Activated naive CD8-positive, alpha-beta T cell treated with anti-CD3 and anti-CD28 coated beads, Interleukin-2, amount 10 ng/mL, durations not matched to agents 7 days and 5 days (primary cell): Measurements from ENCODE around the gene PNMT. TPM values are rescaled to one million over a fixed set of nuclear protein-coding genes. Genes with fewer than 3 reads are reported as not detected.
A peak's percentile ranks its signal among the peaks of the same experiment; 100 is the strongest.

Source experiments
- ATAC-seq: fragments of 150-1000 bp; cut with Tn5 transposase; one replicate; pipeline ENCODE4 v1.10.0; 2021; ENCODE audit warnings: low read depth, moderate library complexity
- POLR2A ChIA-PET: fragments of 350-600 bp; sonication (Branson Sonifier 250); formaldehyde crosslinking; loops from one replicate; lab custom pipeline; 2021; ENCODE audit warnings: antibody characterized with exemption; lab: Charles Lee
- DNase-seq: peaks from one replicate; pipeline ENCODE4 v3.0.0; 2021
- H3K27ac Mint-ChIP-seq: one replicate; pipeline ENCODE4 v1.8.0; 2022; ENCODE audit warnings: mild to moderate bottlenecking, mixed read lengths
- H3K27me3 Mint-ChIP-seq: one replicate; pipeline ENCODE4 v1.8.0; 2022; ENCODE audit warnings: mild to moderate bottlenecking, moderate library complexity, mixed read lengths
- H3K36me3 Mint-ChIP-seq: one replicate; pipeline ENCODE4 v1.8.0; 2021; ENCODE audit warnings: mild to moderate bottlenecking, mixed read lengths
- H3K4me1 Mint-ChIP-seq: one replicate; pipeline ENCODE4 v1.8.0; 2021; ENCODE audit warnings: mixed read lengths
- H3K4me3 Mint-ChIP-seq: one replicate; pipeline ENCODE4 v1.8.0; 2022; ENCODE audit warnings: mild to moderate bottlenecking, moderate library complexity, mixed read lengths
- H3K9me3 Mint-ChIP-seq: one replicate; pipeline ENCODE4 v1.8.0; 2021; ENCODE audit warnings: mixed read lengths
- total RNA-seq, 2 experiments: library from RNA; stranded (reverse); gene quantifications; one replicate each; pipeline ENCODE4 v1.2.3, GENCODE V29; 2021

The PNMT gene
- total RNA-seq, 2 experiments from 2014 or later = not detected

GRCh38 chr17:39652587-39653315 is 15.5 kb upstream of the PNMT start:
- H3K4me3 Mint-ChIP-seq = no peak overlapping the region
- POLR2A ChIA-PET = no interaction called here
- no peak for ATAC-seq

DNA sequence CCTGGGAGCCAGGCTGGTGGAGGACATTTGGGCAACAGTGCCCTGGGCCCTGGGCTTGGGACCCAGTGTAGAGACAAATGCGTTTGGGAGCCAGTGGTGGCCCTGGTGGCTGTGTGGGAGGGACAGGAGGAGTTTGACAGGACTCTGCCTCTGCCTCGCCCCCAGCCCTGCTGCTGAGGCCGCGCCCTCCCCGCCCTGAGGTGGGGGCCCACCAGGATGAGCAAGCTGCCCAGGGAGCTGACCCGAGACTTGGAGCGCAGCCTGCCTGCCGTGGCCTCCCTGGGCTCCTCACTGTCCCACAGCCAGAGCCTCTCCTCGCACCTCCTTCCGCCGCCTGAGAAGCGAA is 15.0 kb upstream of the PNMT start:
- Mint-ChIP-seq H3K4me1 (peaks cover 23% of the 10 kb centered on the region), H3K27ac (no peak overlapping the region), H3K36me3 (peaks cover 6% of the 10 kb centered on the region), H3K4me3 (no peak overlapping the region), H3K9me3 (no peaks in the 10 kb centered on the region), H3K27me3 (no peaks in the 10 kb centered on the region)
- no peak for DNase-seq
- ATAC-seq = no peak
- POLR2A ChIA-PET = interaction anchor here (0.5 to 1.3 kb wide), 5 partner anchors 10 to 90 kb away, joined by 3 to 11 read pairs (median 4); partner anchors contain the start of genes MIEN1 and STARD3

More at GRCh38 chr17:39652587-39653315, 15.5 kb upstream of the PNMT start:
- Mint-ChIP-seq H3K4me1 (peaks cover 21% of the 10 kb centered on the region), H3K27ac (peak overlapping the region; percentile 68), H3K9me3 (no peaks in the 10 kb centered on the region), H3K36me3 (peaks cover 6% of the 10 kb centered on the region), H3K27me3 (no peaks in the 10 kb centered on the region)
- DNase-seq = no peak

- POLR2A ChIA-PET = interaction anchor here (0.5 to 1.3 kb wide), 6 partner anchors 10 to 90 kb away, joined by 3 to 11 read pairs (median 4); partner anchors contain the start of genes MIEN1 and STARD3
- Mint-ChIP-seq H3K9me3 (no peaks in the 10 kb centered on the region), H3K27me3 (no peaks in the 10 kb centered on the region), H3K27ac (no peak overlapping the region), H3K4me1 (peaks cover 23% of the 10 kb centered on the region), H3K36me3 (peaks cover 5% of the 10 kb centered on the region), H3K4me3 (no peak overlapping the region)
- ATAC-seq (peak; percentile 73), DNase-seq (peak; percentile 82)
Measured at GRCh38 chr17:39653662-39654331, 14.5 kb upstream of the PNMT start.

DNA sequence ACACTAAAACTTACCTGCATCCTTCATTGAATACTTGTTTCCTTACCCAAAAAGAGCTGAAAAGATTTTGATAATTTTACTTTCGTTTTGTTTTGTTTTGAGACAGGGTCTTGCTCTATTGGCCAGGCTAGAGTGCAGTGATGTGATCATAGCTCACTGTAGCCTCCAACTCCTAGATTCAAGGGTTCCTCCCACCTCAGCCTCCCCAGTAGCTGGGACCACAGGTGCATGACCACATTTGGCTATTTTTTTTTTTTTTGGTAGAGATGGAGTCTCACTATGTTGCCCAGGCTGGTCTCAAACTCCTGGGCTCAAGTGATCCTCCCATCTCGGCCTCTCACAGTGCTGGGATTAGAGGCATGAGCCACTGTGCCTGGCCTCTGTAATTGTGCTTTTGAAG is 13.1 kb upstream of the PNMT start:
- H3K9me3 Mint-ChIP-seq = no peaks in the 10 kb centered on the region
- H3K27ac Mint-ChIP-seq = no peak overlapping the region
- peaks cover 26% of the 10 kb centered on the region for H3K4me1 Mint-ChIP-seq
- ATAC-seq (no peak), DNase-seq (no peak)
- H3K36me3 Mint-ChIP-seq = peaks cover 5% of the 10 kb centered on the region
- H3K4me3 Mint-ChIP-seq = no peak overlapping the region
- H3K27me3 Mint-ChIP-seq = no peaks in the 10 kb centered on the region
- POLR2A ChIA-PET = interaction anchor here (0.5 to 1.3 kb wide), 4 partner anchors 21 to 872 kb away, joined by 3 to 6 read pairs (median 5); no protein-coding TSS in a partner anchor

DNA sequence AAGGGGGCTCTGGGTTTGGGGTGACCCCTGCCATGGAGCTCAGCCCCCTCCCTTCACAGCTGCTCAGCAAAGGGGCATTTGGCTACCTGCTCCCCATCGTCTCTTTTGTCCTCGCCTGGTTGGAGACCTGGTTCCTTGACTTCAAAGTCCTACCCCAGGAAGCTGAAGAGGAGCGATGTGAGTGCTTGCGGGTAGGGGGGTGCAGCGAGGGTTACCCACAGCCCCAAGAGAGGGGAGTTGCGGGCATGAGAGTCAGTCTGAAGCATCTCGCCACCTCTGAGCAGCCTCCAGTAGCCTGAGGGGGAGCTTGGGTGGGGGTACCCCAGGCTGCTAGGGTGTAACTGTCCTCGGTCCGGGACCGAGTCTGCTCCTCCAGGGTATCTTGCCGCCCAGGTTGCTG is 9.9 kb upstream of the PNMT start:
- no peak for DNase-seq
- Mint-ChIP-seq H3K4me1 (peaks cover 20% of the 10 kb centered on the region), H3K9me3 (no peaks in the 10 kb centered on the region), H3K27me3 (no peaks in the 10 kb centered on the region), H3K4me3 (no peak overlapping the region), H3K27ac (no peak overlapping the region), H3K36me3 (peaks cover 5% of the 10 kb centered on the region)
- no peak for ATAC-seq
- POLR2A ChIA-PET = no interaction called here

DNA sequence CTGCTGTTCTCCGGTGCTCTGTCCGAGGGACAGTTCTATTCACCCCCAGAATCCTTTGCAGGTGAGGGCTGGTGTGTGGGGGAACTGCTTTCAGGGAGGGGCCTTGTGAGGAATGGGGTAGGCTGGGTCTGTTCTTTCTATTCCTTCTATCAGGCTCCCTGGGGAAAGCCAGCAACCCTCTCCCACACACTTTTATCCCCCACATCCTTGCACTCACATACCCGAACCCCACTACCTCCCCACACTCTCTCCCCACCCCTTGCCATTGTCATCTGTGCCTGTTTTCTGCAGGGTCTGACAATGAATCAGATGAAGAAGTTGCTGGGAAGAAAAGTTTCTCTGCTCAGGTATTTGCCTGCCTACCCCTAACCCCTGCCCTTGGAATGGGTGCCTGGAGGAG is 9.5 kb upstream of the PNMT start:
- no peaks in the 10 kb centered on the region for H3K27me3 Mint-ChIP-seq
- ATAC-seq (no peak), DNase-seq (no peak)
- no peak overlapping the region for H3K27ac Mint-ChIP-seq
- H3K9me3 Mint-ChIP-seq = no peaks in the 10 kb centered on the region
- H3K4me3 Mint-ChIP-seq = peak overlapping the region; percentile 19
- POLR2A ChIA-PET = no interaction called here
- peaks cover 18% of the 10 kb centered on the region for H3K4me1 Mint-ChIP-seq
- peaks cover 5% of the 10 kb centered on the region for H3K36me3 Mint-ChIP-seq

DNA sequence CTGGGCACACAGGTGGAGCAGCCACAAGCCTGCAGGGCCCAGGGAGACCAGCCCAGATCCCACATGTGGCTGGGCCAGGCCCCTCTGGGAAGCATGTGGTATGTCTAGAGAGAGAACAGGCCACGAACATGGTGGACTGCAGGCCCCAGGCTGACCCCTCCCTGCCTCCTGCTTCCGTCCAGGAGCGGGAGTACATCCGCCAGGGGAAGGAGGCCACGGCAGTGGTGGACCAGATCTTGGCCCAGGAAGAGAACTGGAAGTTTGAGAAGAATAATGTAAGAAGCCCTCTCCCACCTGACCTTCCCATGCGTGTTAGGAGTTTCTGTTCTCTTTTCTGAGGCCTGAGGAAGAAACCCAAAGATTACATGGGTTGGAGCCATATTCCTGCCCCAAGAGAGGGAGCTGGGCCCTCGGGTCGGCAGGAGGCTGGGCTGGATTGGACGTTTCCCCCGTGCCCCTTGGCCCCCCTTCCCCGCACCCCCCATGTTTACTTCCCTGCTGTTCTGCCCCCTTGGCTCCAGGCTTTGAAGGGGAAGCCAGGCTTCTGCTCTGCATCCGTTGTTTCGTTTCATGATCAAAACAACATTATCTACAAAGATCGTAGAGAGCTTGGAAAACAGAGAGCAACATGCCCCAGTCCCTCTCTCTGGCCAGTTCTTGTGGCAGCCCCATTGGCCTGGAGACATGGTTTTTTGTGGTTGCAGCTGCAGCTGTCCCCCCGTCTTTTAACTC is 8.8 kb upstream of the PNMT start:
- no peaks in the 10 kb centered on the region for H3K9me3 Mint-ChIP-seq
- peaks cover 5% of the 10 kb centered on the region for H3K36me3 Mint-ChIP-seq
- H3K27me3 Mint-ChIP-seq = no peaks in the 10 kb centered on the region
- DNase-seq = no peak
- POLR2A ChIA-PET = no interaction called here
- peak overlapping the region; percentile 32 for H3K4me3 Mint-ChIP-seq
- ATAC-seq = no peak
- peak overlapping the region; percentile 80 for H3K27ac Mint-ChIP-seq
- peaks cover 15% of the 10 kb centered on the region for H3K4me1 Mint-ChIP-seq

DNA sequence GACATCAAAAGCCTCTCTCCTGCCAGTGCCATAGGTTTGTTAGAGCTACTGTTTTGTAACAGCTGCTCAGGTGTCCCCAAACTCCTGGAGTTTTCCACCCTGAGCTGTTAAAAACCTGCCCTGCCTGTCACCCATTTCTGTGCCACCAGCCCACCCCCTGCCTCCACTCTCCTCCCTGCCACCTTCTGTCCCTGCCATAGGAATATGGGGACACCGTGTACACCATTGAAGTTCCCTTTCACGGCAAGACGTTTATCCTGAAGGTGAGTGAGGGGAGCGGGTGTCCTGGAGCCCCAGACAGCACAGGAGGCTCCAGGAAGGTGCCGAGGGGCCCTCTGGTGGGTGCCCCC is 8.3 kb upstream of the PNMT start:
- Mint-ChIP-seq H3K27me3 (no peaks in the 10 kb centered on the region), H3K36me3 (peaks cover 5% of the 10 kb centered on the region), H3K4me1 (peaks cover 11% of the 10 kb centered on the region), H3K9me3 (no peaks in the 10 kb centered on the region), H3K4me3 (no peak overlapping the region), H3K27ac (peak overlapping the region; percentile 80)
- POLR2A ChIA-PET = no interaction called here
- no peak for DNase-seq
- no peak for ATAC-seq

DNA sequence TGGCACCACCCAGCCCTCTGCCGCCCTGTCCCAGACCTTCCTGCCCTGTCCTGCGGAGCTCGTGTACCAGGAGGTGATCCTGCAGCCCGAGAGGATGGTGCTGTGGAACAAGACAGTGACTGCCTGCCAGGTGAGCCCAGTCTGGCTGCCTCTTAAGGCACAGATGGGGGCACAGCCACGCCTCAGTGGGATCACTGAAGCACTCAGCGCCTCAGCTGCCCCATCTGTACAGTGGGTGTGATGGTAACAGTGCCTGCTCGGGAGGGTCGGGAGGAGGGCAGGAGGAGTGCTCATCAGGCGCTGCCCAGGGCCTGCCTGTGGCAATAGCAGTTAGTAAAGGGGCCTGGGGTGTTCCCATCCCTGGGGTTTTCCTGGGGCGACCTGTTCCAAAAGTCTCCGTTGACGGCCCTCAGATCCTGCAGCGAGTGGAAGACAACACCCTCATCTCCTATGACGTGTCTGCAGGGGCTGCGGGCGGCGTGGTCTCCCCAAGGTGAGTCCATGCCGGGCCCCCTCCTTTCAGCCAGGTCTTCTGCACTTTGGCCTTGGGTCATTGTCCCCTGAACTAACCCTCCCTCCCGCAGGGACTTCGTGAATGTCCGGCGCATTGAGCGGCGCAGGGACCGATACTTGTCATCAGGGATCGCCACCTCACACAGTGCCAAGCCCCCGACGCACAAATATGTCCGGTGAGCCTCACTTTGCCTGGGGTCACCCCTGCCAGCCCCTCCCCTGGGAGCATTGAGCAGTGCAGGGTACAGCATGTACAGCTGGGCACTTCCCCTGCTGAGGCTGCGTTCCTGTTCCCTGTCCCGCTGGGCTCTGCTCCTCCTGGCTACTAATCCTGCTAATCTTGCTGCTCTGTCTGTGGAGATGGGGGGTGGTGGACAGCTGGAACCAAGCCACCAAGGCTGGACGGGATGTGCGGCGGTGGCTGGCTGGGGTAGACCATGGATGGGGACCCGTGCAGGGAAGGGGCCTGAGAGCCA is 7.6 kb upstream of the PNMT start:
- Mint-ChIP-seq H3K36me3 (peaks cover 3% of the 10 kb centered on the region), H3K27ac (peak overlapping the region; percentile 31), H3K9me3 (no peaks in the 10 kb centered on the region), H3K4me1 (peaks cover 10% of the 10 kb centered on the region), H3K4me3 (no peak overlapping the region), H3K27me3 (no peaks in the 10 kb centered on the region)
- DNase-seq (no peak), ATAC-seq (no peak)
- POLR2A ChIA-PET = no interaction called here

DNA sequence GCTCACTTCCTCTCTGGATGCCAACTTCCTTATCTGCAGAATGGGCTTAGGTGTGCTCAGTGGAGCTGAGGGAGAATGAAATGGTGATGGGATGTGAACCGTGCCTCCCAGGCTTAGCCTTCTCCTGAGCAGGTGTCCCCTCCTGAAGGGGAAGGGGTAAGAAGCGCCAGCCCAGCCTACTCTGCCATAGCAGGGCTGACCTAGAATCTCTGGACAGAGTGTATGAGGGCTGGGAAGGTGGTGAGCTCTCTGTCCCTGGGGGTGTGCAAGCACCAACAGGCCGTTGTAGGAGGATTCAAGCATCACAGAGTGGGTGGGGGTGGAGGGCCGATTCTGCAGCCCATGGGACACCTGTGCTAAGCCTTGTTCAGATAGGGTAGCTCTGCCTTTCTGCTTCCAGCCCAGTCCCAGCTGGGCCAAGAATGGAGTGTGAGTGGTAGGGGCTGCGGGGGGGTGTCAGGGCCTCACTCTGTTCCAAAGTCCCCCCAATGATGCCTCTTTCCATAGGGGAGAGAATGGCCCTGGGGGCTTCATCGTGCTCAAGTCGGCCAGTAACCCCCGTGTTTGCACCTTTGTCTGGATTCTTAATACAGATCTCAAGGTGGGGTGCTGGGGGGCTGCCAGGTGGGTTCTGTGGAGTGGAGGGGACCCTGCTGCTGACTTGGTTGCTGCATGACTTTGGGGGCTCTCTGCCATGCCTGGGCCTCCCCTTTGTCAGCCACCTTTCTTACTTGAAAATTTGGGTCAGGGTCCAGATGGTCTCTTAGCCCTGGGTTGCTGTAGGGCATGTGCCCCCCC is 6.3 kb upstream of the PNMT start:
- no peak overlapping the region for H3K27ac Mint-ChIP-seq
- POLR2A ChIA-PET = no interaction called here
- H3K36me3 Mint-ChIP-seq = peaks cover 3% of the 10 kb centered on the region

DNA sequence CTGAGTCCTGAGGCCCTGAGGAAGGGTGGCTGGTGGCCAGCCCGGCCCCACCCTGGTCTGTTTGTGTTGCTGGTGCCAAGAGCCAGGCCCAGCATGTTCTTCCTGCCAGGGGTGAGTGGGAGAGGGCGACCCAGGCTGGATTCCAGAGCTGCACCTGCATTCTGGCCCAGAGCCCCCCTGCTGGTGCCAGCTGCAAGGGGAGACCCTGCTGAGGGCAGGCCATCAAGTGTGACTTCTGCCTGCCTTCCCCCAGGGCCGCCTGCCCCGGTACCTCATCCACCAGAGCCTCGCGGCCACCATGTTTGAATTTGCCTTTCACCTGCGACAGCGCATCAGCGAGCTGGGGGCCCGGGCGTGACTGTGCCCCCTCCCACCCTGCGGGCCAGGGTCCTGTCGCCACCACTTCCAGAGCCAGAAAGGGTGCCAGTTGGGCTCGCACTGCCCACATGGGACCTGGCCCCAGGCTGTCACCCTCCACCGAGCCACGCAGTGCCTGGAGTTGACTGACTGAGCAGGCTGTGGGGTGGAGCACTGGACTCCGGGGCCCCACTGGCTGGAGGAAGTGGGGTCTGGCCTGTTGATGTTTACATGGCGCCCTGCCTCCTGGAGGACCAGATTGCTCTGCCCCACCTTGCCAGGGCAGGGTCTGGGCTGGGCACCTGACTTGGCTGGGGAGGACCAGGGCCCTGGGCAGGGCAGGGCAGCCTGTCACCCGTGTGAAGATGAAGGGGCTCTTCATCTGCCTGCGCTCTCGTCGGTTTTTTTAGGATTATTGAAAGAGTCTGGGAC is 5.5 kb upstream of the PNMT start:
- POLR2A ChIA-PET = no interaction called here
- H3K27me3 Mint-ChIP-seq = peaks cover 7% of the 10 kb centered on the region
- peaks cover 10% of the 10 kb centered on the region for H3K4me1 Mint-ChIP-seq
- H3K27ac Mint-ChIP-seq = no peak overlapping the region
- H3K9me3 Mint-ChIP-seq = no peaks in the 10 kb centered on the region
- DNase-seq = no peak
- ATAC-seq = no peak
- H3K36me3 Mint-ChIP-seq = peaks cover 3% of the 10 kb centered on the region
- H3K4me3 Mint-ChIP-seq = no peak overlapping the region

More for the DNA sequence above, 6.3 kb upstream of the PNMT start:
- H3K9me3 Mint-ChIP-seq = no peaks in the 10 kb centered on the region
- DNase-seq (no peak), ATAC-seq (no peak)
- H3K27me3 Mint-ChIP-seq = peaks cover 4% of the 10 kb centered on the region
- H3K4me1 Mint-ChIP-seq = peaks cover 10% of the 10 kb centered on the region
- H3K4me3 Mint-ChIP-seq = no peak overlapping the region

GRCh38 chr17:39663340-39663687 is 4.9 kb upstream of the PNMT start:
- Mint-ChIP-seq H3K27ac (no peak overlapping the region), H3K4me1 (peaks cover 7% of the 10 kb centered on the region), H3K36me3 (peaks cover 3% of the 10 kb centered on the region), H3K4me3 (no peak overlapping the region), H3K9me3 (no peaks in the 10 kb centered on the region), H3K27me3 (peaks cover 11% of the 10 kb centered on the region)
- DNase-seq = no peak
- no peak for ATAC-seq
- POLR2A ChIA-PET = no interaction called here
